ENCODE results near the gene ENHO.

The ENHO gene

DNA sequence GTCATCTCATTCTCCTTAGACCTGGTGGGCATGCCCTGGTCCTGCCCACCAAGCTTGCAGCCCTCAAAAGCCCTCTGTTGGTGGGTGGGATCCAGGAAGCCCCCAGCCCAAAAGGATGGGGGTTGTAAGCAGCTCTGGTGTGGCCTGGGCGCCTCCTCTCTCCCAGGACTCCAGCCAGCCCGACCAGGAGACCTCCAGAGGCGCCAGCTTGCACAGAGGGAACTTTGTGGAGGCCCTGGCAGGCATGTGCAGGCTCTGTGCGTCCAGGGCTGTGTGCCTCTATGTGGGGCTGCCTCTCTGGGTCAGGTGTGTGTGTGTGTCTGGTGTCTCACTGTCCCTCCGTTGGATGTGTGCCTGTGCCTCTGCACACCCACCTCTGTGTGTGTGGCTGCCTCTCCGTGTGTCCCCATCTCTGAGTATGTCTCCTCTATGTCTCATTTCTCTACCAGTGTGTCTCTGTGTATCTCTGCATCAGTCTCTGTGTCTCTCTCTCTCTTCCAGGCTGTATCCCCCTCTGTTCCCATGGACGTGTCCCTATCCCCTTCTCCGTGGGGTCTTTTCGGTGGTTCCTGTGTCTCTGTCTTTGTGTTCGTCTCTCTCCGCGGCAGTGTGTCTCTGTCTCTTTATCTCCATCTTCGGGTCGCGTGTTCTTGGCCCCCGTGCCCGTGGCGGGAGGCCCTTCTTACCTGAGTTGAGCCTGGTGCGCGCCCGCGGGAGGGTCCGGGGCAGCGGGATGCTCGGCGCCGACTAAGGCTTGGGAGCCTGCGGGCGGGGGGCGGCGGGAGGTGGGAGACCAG lies 501 bp downstream of the ENHO start:
- DNase-seq = no peak

GRCh38 chr9:34521406-34522045 lies 1.3 kb downstream of the ENHO start:
- DNase-seq = no peak

DNA sequence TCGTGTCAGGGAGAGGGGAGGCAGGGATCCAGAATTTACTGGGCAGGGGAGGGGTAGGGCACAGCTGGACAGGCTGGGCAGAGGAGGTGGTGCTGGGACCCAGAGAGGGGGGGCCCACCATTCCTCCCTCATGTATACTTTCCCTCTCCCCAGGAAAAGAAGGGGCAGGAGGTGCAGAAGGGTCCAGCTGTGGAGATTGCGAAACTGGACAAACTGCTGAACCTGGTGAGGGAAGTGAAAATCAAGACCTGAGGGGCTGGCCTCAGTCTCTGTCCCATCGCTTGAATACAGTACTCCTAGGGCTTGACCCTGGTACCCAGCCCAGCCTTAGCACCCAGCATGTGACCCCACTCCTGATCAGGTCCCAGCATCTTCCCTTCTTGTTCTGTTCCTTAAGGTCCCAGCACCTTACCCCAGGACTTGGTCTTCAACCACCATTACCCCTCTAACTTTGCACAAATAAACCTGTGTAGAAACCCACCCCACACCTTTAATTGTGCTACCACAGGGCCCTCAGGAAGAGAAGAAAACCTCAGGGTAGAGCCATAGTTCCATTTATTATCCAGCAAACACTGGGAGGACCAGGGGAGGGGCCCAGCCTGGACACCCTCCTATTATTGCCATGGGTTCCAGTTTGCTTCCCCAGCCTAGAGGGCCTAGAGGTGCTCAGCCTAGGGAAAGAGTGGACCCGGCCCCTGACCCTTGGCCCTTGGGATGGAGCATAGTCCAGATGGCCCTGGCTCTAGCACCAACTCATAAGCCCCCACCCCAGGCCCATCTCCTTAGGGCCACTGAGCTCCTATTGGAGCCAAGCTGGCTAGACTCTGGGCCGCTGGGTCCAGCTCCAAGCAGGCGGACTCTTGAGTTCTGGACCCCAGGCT lies 2.0 kb downstream of the ENHO start:
- DNase-seq = no peak

DNA sequence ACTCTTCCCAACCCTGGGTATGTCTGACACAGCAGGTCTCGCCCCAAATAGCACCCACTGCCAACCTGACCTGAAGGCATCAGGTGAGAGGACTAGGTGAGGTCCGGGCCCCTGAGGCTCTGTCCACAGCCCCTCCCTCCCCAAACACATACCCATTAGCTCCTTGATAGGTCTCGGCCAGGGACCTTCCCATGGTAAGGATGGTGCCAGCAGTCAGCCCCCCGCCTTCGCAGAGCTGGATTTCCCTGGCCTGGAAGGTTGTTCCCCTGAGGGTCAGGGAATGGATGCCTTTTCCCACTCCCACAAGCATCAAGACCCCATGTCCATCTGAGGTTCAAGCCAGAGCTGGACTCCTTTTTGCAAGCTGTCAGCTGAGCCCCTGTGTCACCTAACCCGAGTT lies 2.7 kb downstream of the ENHO start:
- DNase-seq = no peak

- no peak for DNase-seq
These were observed 3.3 kb downstream of the ENHO start for GRCh38 chr9:34519321-34520020.

DNA sequence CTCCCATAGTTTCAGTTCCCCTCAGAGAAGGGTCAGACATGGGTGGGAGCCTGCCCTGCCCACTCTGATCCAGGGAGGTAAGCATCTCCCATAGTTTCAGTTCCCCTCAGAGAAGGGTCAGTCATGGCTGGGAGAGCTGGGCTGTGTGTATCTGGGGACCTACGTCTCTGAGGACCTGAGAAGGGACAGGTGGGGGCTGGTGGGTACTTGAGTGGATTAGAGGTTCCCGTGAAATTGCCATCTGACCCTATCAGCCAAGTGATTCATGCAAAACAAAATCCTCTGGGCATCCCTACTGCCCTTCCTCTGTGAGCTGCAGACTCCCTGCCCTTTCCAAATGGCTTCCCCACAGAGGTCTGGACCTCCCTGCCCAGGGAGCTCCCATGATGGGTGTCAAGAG lies 3.9 kb downstream of the ENHO start:
- no peak for DNase-seq

DNA sequence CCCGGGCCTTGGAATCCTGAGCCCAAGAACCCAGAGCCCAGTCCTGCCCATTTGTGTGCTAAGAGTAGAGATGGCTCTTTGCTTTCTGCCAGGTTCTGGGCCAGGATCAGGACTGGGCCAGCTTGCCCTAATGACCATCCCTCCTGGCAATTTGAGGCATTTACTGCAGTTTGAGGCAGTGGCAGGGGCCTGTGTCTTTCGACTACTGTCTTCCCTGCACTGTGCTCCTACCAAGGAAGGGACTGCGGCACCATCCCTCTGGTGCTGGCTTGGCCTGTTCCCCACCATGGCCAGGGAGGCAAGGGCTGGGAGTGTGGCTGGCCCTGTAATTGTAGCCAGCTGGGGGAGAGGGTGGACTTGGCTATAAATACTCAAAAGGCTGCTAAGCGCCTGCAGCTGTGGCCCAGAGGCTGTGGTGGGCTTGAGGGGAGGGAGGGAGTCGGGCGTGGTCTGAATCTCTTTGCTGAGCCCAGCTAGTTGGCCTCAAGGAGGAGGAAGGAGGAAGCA lies 4.6 kb downstream of the ENHO start:
- DNase-seq = no peak

DNA sequence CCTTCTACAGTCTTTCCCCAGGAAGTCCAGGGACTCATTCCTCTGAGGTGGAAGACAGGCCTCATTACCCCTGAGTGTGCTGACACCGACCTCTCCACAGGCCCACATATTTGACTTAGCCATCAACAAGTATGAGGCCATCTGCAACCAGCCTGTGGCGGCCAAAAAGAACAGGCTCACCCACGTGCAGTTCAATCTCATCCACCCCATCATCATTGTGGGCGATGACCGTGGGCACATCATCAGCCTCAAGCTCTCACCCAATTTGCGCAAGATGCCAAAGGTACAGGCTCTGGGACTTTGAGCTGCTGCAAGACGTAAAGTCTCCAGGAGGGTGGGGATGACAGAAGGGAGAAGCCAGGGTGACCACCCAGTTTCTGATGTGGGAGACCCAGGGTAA lies 5.6 kb downstream of the ENHO start:
- no peak for DNase-seq

DNA sequence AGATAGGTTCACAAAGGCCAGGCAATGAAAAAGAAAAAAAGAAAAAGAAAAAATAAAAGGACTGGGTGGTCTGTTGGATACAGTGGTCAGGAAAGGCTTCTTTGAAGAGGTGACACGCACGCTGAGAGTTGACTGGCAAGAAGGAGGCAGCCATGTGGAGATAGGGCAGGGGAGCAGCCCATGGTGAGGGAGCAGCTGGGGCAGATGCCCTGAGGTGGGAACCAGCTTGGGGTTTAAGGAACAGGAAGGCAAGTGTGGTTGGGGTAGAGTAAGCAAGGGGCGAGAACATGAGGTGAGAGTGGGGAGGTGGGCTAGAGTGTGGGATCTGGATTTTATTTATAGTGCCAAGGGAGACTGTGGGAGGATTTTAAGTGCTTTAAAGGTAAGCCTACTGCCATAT lies 6.8 kb downstream of the ENHO start:
- DNase-seq = no peak

DNA sequence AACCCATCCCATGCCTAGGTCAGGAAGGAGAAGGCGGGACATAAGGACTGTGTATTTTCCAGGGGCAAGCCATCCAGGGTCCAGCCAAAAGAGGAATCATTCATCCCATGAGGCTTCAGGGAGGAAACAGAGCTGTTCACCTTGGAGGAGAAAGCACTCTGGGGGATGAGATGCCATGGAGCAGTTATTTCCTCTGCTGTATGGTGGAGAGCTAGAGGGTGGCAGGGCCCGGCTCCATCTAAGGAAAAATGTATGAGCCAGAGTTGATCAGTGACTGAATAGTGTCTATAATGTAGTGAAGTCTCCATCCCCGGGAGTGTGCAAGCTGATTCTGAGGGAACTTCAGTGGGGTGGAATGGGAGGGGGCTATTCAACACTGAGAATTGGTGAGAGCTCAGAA lies 8.0 kb downstream of the ENHO start:
- no peak for DNase-seq

- no peak for DNase-seq
These were observed 8.4 kb downstream of the ENHO start for GRCh38 chr9:34514401-34514800.

GRCh38 chr9:34513567-34514214 lies 9.1 kb downstream of the ENHO start:
- DNase-seq = no peak

- no peak for DNase-seq
These were observed 10.4 kb downstream of the ENHO start for GRCh38 chr9:34512131-34513078.

- no peak for DNase-seq
These were observed 12.0 kb downstream of the ENHO start for GRCh38 chr9:34510497-34511468.

DNA sequence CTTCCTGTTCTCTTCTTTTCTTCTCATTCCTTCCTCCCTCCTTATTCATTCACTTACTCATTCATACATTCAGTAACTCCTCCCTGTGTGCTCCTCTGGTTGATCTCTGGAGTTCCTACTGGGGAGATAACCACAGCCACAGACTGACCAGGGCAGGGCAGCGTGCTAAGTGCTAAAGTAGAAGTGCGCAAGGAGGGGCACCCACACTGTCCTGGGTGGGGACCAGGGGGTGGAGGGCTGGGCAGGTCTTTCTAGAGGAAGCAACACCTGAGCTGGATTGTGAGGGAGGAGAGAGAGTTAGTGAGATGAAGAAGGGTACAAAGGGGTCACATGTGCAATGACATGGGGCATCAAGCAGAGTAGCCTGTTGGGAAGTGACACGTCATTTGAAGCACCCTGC lies 13.8 kb downstream of the ENHO start:
- DNase-seq = no peak

DNA sequence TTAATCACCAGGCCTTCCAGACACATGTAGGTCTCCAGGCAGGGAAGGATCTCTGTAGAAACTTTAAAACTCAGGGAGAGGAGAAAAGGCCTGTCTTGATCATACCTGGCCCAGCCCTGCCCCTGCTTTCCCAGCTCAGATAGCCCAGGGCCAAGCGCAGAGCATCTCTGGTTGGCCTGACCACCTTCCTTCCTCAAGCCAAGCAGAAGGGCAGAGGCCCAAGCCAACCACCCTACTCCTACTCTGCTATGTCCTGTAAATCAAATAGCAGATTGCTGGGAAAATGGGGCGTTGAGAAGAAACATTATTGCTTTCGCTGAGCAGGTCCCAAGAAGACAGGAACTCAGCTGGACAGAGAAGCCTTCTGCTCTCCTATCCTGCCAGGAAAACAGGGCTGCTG lies 14.3 kb downstream of the ENHO start:
- no peak for DNase-seq

DNA sequence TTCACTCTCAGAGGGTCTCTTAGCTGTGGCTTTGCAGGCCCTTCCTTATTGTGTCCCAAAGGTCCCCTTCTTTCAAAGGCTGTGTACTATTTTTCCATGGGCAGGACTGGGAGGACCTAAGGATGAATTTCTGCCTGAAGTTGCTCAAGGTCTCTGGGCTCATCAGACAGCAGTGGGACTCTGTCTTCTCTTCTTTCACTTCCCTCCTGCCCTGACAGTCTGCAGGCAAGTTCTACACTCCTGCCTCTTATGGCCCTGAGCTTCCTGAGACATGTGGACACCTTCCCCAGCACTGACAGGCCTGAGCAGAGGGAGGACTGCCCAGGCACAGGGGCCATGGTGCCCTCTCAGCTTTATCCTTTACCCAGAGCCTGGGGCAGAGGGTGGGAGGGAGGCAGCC lies 14.8 kb downstream of the ENHO start:
- DNase-seq = no peak

DNA sequence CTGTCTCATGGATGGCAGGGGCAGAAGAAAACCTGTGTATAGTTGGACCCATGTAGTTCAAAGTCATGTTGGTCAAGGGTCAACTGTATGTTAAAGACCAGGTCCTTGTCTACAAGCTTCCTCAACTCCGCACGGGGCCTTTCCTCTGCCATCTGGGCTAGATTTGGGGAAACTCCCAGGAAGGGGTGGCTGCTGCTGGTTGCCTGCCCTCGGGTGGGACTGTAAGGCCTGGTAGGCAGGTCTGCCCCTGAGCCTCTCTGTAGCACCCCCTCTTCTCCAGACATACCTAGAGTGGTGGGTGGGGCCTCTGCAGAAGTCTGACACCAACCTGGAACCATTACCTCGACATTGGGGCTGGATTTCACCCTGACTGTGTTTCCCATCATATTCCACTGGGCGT lies 15.2 kb downstream of the ENHO start:
- no peak for DNase-seq

- DNase-seq = no peak
These were observed 16.2 kb downstream of the ENHO start for GRCh38 chr9:34506623-34507022.

Data from activated CD4-positive, alpha-beta T cell treated with anti-CD3 and anti-CD28 coated beads, Interleukin-2, amount 50 U/mL, for 16 hours (primary cell).